GM18870 (cell line): ENCODE results near the gene RBM20.

Experiments used
- ATAC-seq: cut with Tn5 transposase; IDR thresholded peaks from one replicate; pipeline ENCODE4 v1.9.1; 2021; ENCODE audit warnings: moderate library complexity; ENCODE audit not compliant: unreplicated experiment

RBM20 gene

GRCh38 chr10:110671788-110672579 lies 27.8 kb downstream of the RBM20 start:
- ATAC-seq: peak; percentile 94

- ATAC-seq: peak; percentile 20
Observed at GRCh38 chr10:110672580-110672919, 28.4 kb downstream of the RBM20 start.

GRCh38 chr10:110676016-110676415 lies 31.9 kb downstream of the RBM20 start:
- ATAC-seq: no peak

GRCh38 chr10:110679486-110680272 lies 35.5 kb downstream of the RBM20 start:
- ATAC-seq: no peak

GRCh38 chr10:110680273-110681020 lies 36.3 kb downstream of the RBM20 start:
- ATAC-seq: no peak

GRCh38 chr10:110681023-110681681 lies 37.0 kb downstream of the RBM20 start:
- no peak for ATAC-seq

- no peak for ATAC-seq
Observed at GRCh38 chr10:110682348-110682747, 38.2 kb downstream of the RBM20 start.

GRCh38 chr10:110684800-110685446 lies 40.8 kb downstream of the RBM20 start:
- ATAC-seq: no peak

GRCh38 chr10:110686047-110686446 lies 41.9 kb downstream of the RBM20 start:
- no peak for ATAC-seq

GRCh38 chr10:110686949-110687348 lies 42.8 kb downstream of the RBM20 start:
- no peak for ATAC-seq

GRCh38 chr10:110687400-110687799 lies 43.3 kb downstream of the RBM20 start:
- ATAC-seq: no peak

- no peak for ATAC-seq
Observed at GRCh38 chr10:110691139-110691538, 47.0 kb downstream of the RBM20 start.

- no peak for ATAC-seq
Observed at GRCh38 chr10:110694263-110694662, 50.1 kb downstream of the RBM20 start.

- no peak for ATAC-seq
Observed at GRCh38 chr10:110694820-110695538, 50.8 kb downstream of the RBM20 start.

GRCh38 chr10:110695539-110695886 lies 51.4 kb downstream of the RBM20 start:
- no peak for ATAC-seq

- ATAC-seq: no peak
Observed at GRCh38 chr10:110696436-110696835, 52.3 kb downstream of the RBM20 start.

GRCh38 chr10:110698340-110698739 lies 54.2 kb downstream of the RBM20 start:
- no peak for ATAC-seq

GRCh38 chr10:110698782-110699201 lies 54.7 kb downstream of the RBM20 start:
- ATAC-seq: no peak

- ATAC-seq: no peak
Observed at GRCh38 chr10:110699859-110700468, 55.8 kb downstream of the RBM20 start.
